GM06990 (cell line): Measurements from ENCODE around the gene NECTIN4.
A peak's percentile ranks its signal among the peaks of the same experiment; 100 is the strongest.

Experiments used
- DNase-seq: peaks from one replicate; pipeline ENCODE4 v3.0.0-alpha.2; 2011; ENCODE audit not compliant: insufficient read length; ENCODE audit errors: extremely low read depth
- H3K27me3 ChIP-seq: replicated peaks from 2 replicates; pipeline ENCODE4 v1.6.0; 2011; ENCODE audit warnings: low read length; ENCODE audit not compliant: control insufficient read depth, insufficient read depth
- H3K36me3 ChIP-seq: 2 replicates; pipeline ENCODE4 v1.5.1; 2011; ENCODE audit warnings: low read length; ENCODE audit not compliant: control insufficient read depth, insufficient read depth
- H3K4me3 ChIP-seq: replicated peaks from 2 replicates; pipeline ENCODE4 v1.5.1; 2011; ENCODE audit warnings: low read depth, mild to moderate bottlenecking, control low read depth, low read length
- TF ChIP-seq, protein P1 (sequence below): IDR thresholded peaks from 2 replicates; pipeline ENCODE4 v1.5.1; 2011; ENCODE audit warnings: low read length, control low read depth, mild to moderate bottlenecking, inconsistent platforms; ENCODE audit not compliant: insufficient read depth, poor library complexity, severe bottlenecking

NECTIN4 gene

GRCh38 chr1:161131523-161132409, 42.4 kb upstream of the NECTIN4 start:
- peak overlapping the region; percentile 91 for H3K4me3 ChIP-seq
- TF ChIP-seq, protein P1, sequence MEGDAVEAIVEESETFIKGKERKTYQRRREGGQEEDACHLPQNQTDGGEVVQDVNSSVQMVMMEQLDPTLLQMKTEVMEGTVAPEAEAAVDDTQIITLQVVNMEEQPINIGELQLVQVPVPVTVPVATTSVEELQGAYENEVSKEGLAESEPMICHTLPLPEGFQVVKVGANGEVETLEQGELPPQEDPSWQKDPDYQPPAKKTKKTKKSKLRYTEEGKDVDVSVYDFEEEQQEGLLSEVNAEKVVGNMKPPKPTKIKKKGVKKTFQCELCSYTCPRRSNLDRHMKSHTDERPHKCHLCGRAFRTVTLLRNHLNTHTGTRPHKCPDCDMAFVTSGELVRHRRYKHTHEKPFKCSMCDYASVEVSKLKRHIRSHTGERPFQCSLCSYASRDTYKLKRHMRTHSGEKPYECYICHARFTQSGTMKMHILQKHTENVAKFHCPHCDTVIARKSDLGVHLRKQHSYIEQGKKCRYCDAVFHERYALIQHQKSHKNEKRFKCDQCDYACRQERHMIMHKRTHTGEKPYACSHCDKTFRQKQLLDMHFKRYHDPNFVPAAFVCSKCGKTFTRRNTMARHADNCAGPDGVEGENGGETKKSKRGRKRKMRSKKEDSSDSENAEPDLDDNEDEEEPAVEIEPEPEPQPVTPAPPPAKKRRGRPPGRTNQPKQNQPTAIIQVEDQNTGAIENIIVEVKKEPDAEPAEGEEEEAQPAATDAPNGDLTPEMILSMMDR: no peak
- no peaks in the 10 kb centered on the region for H3K27me3 ChIP-seq
- peaks cover 2% of the 10 kb centered on the region for H3K36me3 ChIP-seq
- DNase-seq: no peak

DNA sequence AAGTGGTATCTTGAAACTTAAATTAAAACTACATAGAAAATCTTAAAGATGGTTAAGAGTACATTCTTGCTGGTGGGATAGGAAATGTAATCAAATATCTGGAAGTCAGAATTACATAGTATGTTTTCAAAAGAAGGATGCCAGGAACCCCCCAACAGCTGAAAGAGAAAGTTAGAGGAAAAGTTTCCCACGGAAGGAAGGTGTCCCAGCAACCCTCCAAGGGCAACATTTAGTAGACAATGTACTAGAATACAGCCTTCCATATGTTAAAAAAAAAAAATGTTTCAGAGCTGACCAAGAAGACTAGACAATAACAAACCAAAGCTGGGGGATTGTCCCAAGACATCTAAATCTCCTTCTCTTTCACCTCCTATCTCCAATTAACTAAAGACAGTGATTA, 40.9 kb upstream of the NECTIN4 start:
- H3K4me3 ChIP-seq: no peak overlapping the region
- TF ChIP-seq, protein P1: no peak
- no peaks in the 10 kb centered on the region for H3K27me3 ChIP-seq
- no peak for DNase-seq
- H3K36me3 ChIP-seq: peaks cover 4% of the 10 kb centered on the region

GRCh38 chr1:161128591-161129420, 39.4 kb upstream of the NECTIN4 start:
- DNase-seq: no peak
- Histone ChIP-seq H3K27me3 (no peaks in the 10 kb centered on the region), H3K36me3 (peaks cover 9% of the 10 kb centered on the region), H3K4me3 (no peak overlapping the region)
- TF ChIP-seq, protein P1: no peak

GRCh38 chr1:161127649-161128048, 38.3 kb upstream of the NECTIN4 start:
- no peak overlapping the region for H3K4me3 ChIP-seq
- H3K27me3 ChIP-seq: no peaks in the 10 kb centered on the region
- TF ChIP-seq, protein P1: no peak
- H3K36me3 ChIP-seq: peaks cover 16% of the 10 kb centered on the region
- no peak for DNase-seq

- no peak for DNase-seq
- no peaks in the 10 kb centered on the region for H3K27me3 ChIP-seq
- H3K36me3 ChIP-seq: peaks cover 30% of the 10 kb centered on the region
- H3K4me3 ChIP-seq: no peak overlapping the region
- TF ChIP-seq, protein P1: no peak
These were observed 33.6 kb upstream of the NECTIN4 start for GRCh38 chr1:161122967-161123366.
